Peyer's patch (tissue), 4 donors: ENCODE results near the gene GLI3.

Experiments used
- CTCF ChIP-seq, 6 experiments: fragments of 450-650 bp in 4 of 6; fragments of 200-600 bp in 2 of 6; sonication (generic) in 1 of 6; IDR thresholded peaks; one replicate each; pipeline ENCODE4 v1.5.1; 2017 to 2019; ENCODE audit warnings: antibody characterized with exemption in 6 of 6, mild to moderate bottlenecking in 3 of 6, moderate library complexity in 1 of 6
- POLR2A ChIP-seq, 2 donors: fragments of 450-650 bp; IDR thresholded peaks; one replicate each; pipeline ENCODE4 v1.5.1; 2017; ENCODE audit warnings: antibody characterized with exemption in 2 of 2, mild to moderate bottlenecking in 2 of 2, moderate library complexity in 2 of 2

DNA sequence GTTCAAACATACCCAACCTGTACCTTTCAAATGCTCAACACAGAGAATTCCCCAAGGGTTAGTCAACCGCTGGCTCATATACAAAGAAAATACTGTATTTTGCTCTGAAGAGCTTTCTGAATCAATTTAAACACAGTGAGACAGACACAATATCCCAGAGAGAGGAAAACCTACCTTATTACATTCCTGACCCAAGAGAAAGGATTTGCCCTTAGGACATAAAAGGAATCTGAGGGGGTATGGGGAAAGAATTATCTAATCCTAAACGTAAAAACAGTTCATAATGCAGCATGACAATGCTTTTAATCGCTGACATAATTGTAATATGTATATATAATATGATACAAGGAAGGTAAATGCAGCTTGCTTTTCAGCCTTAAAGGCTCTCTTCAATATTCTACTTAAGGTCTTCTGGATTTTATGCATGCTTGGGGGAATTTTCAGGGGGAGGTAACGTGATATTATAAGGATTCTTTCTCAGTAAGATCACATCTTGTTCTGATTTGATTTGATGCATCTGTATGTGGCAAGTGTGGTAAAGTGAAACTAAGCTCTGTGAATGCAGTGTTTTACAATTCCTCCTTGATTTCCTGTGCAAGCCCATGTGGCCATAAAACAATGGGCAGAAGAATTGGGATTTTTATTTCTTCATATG, 240.5 kb downstream of the GLI3 start:
- TF ChIP-seq POLR2A (IDR thresholded peaks at IDR 0.05) (no peak), CTCF (IDR thresholded peaks at IDR 0.05) (no peak)
